Erythroblast (primary cell): Measurements from ENCODE around the gene DTX3L.
A peak's percentile ranks its signal among the peaks of the same experiment; 100 is the strongest.

Experiments used
- DNase-seq, 2 experiments: peaks; one replicate each; lab custom pipeline; 2025; lab: John Stamatoyannopoulos, UW
- GATA1 ChIP-seq: IDR thresholded peaks from 2 replicates; pipeline ENCODE4 v1.6.1; 2011; ENCODE audit warnings: low read depth, mild to moderate bottlenecking, control low read depth, low read length, moderate library complexity
- POLR2A ChIP-seq: IDR thresholded peaks from 2 replicates; pipeline ENCODE4 v1.6.1; 2011; ENCODE audit warnings: mild to moderate bottlenecking, low read length

DTX3L gene

GRCh38 chr3:122578069-122578740 is 14.1 kb downstream of the DTX3L start:
- DNase-seq, result peak; percentile 25 to 28
- TF ChIP-seq GATA1 (no peak), POLR2A (no peak)

- DNase-seq, result no peak
Observed at GRCh38 chr3:122580470-122580869, 16.3 kb downstream of the DTX3L start.

GRCh38 chr3:122581622-122582021 is 17.5 kb downstream of the DTX3L start:
- no peak for DNase-seq
- no peak for TF ChIP-seq GATA1
- TF ChIP-seq POLR2A, result no peak

More at GRCh38 chr3:122580470-122580869, 16.3 kb downstream of the DTX3L start:
- TF ChIP-seq POLR2A (no peak), GATA1 (no peak)

- DNase-seq, result no peak
- TF ChIP-seq GATA1 (no peak), POLR2A (no peak)
Observed at GRCh38 chr3:122582390-122582789, 18.3 kb downstream of the DTX3L start.

- TF ChIP-seq GATA1, result no peak
- no peak for TF ChIP-seq POLR2A
Observed at GRCh38 chr3:122586098-122586497, 22.0 kb downstream of the DTX3L start.

GRCh38 chr3:122586773-122587485 is 22.8 kb downstream of the DTX3L start:
- DNase-seq, result no peak
- no peak for TF ChIP-seq POLR2A

More at GRCh38 chr3:122586098-122586497, 22.0 kb downstream of the DTX3L start:
- no peak for DNase-seq

GRCh38 chr3:122587572-122587971 is 23.4 kb downstream of the DTX3L start:
- TF ChIP-seq POLR2A (no peak), GATA1 (no peak)
- DNase-seq, result no peak

GRCh38 chr3:122589297-122589696 is 25.2 kb downstream of the DTX3L start:
- TF ChIP-seq GATA1 (no peak), POLR2A (no peak)
- no peak for DNase-seq

GRCh38 chr3:122590610-122591009 is 26.5 kb downstream of the DTX3L start:
- no peak for TF ChIP-seq GATA1
- TF ChIP-seq POLR2A, result no peak
- no peak for DNase-seq

GRCh38 chr3:122594025-122594424 is 29.9 kb downstream of the DTX3L start:
- no peak for DNase-seq
- TF ChIP-seq GATA1, result no peak
- TF ChIP-seq POLR2A, result no peak

GRCh38 chr3:122598151-122598550 is 34.0 kb downstream of the DTX3L start:
- DNase-seq, result no peak
- TF ChIP-seq POLR2A (no peak), GATA1 (no peak)

GRCh38 chr3:122598556-122598955 is 34.4 kb downstream of the DTX3L start:
- TF ChIP-seq POLR2A (no peak), GATA1 (no peak)
- DNase-seq, result no peak

- peak; percentile 8 to 18 for DNase-seq
- TF ChIP-seq POLR2A (no peak), GATA1 (no peak)
Observed at GRCh38 chr3:122602011-122602710, 38.0 kb downstream of the DTX3L start.

GRCh38 chr3:122603056-122603455 is 38.9 kb downstream of the DTX3L start:
- DNase-seq, result no peak

More at GRCh38 chr3:122603056-122603455, 38.9 kb downstream of the DTX3L start:
- TF ChIP-seq POLR2A (no peak), GATA1 (no peak)
